Cerebellar nuclear complex (tissue), 1 donor: ENCODE data around the gene FHIT.

Source experiments
- DNase-seq, 2 experiments: peaks; one replicate each; lab custom pipeline; 2025; lab: John Stamatoyannopoulos, UW

Gene FHIT

DNA sequence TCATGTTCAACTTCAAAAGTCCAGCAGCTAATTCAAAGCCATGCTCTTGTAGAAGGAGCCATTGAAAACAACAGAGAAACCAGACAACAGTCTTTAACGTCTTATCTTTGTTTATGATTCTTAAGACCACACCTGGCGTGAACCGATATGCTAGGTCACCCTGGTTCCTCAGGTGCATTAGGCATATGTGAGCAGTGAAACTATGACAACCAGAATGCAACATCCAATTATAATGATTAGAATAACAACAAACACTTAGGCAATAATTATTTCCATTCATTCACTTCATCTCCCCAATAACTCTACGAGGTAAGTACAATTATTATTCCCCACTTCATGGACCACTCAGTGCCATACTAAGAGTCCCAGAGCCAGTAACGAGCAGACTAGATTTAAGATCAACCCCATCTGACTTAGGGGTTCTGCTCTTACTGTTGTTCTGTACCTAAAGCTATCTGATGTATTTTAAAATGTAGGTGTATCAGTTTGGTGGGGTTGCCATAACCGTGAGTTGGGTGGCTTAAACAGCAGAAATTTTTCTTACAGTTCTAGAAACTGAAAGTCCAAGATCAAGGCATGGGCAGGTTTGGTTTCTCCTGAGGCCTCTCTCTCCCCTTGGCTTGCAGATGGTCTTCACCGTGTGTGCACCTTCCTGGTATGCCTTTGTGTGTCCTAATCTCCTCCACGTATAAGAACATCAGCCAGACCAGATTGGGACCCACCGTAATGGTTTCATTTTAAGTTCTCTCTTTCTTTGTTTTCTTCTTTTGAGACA lies 1203.6 kb downstream of the FHIT start:
- DNase-seq: no peak

DNA sequence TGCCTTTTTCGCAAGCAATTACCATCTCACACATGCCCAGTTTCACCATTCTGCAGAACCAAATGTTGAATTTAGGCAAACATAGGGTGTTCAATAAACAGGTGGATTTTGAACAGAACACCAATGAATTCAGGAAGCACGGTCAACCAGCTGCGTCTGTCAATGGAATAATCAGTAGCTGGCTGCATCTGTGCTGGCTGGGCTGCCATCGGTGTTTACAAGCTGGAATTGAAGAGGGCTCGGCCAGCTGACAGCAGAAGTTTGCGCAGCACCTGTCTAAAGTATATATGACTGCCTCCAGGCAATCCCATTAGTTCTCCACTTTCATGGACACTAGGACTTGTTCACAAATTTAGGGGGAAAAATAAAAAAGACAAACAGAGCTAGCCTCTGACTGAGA lies 1205.0 kb downstream of the FHIT start:
- DNase-seq: no peak

DNA sequence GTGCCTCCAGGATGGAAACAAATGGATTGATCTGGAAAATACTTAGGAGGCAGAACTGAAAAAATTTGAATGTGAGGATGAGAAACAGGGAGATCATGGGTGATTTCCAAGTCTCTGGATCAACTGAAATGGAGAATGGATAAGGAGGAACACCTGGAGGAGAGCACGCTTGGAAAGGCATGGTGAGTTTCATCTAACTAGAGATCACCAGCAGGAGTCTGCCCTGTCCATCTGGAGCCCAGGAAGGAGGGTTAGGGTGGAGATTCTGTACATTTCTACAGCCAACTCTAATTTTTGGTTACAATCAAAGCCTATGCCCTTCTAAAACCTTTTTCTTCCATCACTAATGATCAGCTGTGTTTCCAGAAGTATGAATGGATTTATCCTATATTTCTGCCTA lies 1205.6 kb downstream of the FHIT start:
- DNase-seq: no peak

DNA sequence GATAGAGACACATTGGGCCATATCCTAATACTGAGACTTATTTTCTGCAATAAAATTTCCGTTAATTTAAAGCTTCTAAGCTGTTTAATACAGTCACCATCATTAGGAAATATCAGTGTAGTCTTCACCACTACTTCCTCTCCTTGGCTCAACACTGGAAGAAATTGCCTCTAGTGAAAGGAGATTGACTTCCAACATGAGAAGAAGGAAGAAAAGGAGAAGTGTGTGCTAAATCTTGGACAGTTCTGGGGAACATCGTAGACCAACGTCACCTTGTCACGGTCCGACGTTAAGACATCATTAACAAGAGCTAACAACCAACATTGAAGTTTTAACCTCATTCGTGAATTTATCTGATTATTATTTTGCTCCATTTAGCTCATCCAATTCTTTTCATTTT lies 1214.4 kb downstream of the FHIT start:
- no peak for DNase-seq

DNA sequence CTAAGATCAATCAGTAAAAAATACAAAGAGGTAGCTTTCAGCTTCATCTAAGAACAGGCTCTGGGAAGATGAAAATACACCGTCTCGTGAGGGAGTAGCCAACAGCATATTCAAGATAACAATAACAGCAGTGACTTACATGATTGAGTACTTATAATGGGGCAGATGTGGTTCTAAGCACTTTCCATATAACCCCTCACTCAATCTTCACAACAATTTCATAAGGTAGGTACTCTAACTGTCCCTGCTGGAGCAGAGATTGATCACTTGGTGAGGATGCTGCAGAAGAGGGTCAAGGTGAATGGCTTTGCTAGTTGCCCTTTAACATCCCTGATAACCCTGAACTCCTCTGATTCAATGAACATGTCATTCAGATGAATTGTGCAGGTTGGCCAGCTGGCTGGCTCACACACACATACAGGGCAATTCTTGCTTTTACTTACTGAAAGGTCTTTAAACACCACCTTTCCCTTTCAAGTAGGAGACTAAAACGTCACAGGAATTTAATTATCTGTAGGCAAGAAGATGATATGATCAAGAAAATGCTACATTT lies 1217.3 kb downstream of the FHIT start:
- no peak for DNase-seq

DNA sequence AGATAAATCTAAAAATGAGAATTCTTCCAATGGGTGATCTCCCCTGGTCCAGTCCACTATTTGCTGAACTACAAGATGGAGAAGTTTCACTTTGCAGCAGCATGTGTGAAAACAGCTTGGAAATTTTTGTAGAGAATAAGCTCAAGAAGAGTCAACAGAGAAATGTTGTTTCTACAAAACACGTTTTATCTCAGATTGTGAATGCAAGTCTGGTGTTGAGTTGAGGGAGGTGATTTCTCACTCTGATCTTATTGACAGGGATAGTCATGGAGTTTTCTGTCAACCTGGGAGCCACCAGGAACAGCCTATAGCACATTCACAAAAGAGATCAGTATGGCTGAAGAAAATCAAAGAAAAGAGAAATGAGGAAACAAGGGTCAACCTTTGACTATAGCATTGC lies 1220.3 kb downstream of the FHIT start:
- DNase-seq: no peak

DNA sequence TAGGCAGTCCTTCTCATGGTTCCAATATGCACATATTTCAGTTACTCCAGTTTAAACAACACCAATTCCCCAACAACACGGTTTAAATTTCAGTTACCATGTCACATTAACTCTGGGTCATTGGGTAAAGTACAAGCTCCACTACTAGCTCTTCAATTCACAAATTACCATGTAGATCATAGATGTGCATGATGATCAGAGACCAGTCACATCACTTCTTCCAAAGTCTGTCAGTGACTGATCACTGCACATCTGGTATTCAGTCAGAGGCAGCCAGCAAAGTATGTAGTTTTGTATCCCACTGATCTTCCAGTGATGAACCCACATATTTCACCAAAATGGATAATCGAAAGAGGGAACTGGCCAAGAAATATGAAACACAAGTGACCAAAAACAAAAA lies 1223.0 kb downstream of the FHIT start:
- DNase-seq: no peak

DNA sequence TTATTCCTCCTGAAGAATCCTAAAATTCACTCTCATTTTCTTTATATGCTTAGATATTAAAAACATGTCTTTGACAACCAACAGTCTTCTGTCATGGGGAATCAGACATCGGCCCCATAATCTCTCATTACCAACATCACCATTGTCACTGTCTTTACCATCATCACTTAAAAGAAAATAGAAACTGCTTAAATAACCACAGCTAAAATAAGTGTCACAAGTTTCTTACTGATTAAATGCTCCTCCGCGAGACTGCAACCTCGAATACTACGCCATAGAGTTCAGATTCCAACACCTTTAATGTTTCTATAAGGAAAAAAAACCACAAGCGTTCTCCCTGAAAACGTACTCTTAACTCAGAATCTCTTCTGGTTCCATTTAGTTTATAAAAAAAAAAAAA lies 1223.9 kb downstream of the FHIT start:
- DNase-seq: no peak

DNA sequence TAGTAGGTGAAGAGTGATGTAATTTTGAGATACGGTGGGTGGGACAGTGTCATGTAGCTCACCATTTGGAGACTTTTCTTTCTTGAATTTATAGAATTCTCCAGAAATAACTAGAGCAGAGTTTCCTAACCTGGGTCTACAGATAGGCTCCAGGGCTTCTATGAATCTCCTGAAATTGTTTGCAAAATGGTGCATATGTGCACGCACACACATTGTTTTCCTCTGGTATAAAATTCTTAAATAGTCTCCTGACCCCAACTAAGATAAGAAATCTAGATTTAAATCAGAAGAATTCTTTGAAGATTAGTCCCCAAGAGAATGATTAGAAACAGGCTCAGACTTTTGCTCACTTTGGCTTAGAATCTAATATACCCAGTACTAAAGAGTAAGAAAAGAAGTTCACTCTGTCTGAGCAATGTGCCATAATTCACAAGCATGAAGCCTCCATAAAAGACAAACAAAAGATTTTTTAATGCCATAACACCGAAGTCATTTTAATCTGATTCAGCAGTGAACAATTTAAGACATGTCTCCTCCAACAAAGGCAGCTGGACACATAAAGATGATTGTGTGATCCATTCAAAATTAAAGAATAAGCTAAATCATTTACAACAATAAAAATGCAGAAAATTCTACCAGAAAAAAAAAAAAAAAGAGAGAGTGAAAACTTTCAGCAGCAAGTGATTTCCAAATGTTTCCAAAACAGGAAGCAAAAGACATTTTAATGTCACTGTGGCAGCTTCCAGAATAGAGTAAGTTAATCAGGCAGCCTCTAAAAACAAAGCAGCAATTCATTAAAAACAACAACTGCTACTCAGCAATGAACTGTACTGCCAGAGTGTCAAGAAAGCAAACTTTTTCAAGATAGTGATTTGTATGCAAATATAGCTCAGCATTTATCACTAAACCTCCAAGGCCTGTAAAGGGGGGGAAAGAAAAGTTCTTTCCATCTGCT lies 1225.9 kb downstream of the FHIT start:
- DNase-seq: no peak

DNA sequence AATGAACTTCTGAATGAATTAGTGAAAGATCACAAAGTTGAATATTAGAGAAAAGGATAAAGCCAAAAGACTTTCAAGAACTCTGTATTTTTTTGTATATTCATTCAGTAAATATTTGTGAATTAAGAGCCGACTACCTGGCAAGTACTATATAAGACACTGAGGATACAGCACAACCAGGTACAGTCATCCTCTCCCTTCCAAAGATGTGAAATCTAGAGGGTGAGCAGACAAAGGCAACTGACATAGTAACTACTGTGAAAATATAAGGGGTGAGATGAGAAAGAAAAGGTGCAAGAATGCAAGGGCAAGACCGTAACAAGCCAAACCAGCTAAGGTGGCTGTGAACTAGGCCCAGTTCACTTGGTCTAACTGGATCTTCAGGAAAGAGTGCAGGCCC lies 1226.9 kb downstream of the FHIT start:
- no peak for DNase-seq

DNA sequence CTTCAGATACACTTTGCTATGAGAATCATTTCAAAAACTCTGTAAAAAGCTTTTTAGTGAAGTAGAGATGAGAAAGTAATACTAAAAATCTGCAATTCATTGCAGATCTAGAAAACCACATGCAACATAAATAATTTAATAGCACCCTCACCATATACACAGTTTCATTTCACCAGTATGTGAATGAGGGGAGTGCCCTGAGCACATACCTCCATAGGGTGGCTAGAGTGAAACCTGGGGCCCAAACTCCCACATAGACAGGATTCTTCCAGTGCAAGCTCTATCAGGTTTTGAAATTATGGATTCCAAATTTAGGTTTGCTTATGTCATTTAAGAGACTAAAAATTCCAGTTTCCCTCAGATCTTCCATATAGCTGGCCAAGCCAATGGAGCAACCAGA lies 1228.1 kb downstream of the FHIT start:
- no peak for DNase-seq

DNA sequence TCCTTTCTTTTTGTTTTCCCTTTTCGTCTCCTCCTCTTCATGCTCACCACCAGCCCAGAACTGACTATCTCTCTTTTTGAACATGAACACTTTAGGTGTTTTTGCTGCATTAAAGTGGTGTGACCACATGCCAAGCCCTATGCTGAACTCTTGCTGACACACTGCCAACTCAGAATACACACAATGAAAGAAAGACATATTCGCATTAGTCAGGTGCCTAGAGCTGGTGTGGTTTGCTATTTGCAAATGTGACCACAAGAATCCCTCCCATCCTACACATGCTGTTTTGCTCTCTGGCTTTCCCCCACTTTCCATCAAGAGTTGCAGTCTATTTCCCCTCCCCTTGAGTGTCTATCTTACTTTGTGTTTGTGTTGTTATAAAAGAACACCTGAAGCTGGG lies 1233.6 kb downstream of the FHIT start:
- no peak for DNase-seq

DNA sequence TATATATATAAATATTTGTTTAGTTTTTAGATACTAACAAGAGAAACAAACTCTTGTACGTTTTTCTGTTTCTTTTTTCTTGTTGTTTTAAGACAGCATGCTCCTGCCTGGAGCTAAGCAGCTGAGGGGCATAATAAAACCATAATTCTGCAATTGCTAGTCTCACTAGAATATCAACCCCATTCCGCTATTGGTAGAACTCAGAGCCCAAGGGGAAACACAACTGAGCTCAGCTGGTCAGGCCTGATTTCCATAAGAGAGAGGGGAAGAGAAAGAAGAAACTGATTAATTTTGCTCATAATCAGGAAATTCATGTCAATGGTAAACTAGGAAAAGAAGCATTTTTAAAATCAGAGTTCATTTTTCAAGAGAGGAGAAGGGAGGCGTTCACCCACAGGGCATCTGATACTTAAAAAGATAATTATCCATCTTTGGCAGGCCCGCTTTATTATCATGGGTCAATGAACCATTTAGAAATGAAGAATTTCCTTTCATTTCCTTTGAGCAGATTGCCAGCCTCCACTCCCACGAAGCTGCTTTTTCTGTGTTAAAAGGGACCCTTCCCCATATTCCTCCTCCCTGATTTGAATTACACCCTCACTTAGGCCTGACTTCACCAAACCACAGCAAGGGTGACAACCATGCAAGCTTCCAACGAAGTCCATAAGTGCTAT lies 1236.1 kb downstream of the FHIT start:
- DNase-seq: no peak

DNA sequence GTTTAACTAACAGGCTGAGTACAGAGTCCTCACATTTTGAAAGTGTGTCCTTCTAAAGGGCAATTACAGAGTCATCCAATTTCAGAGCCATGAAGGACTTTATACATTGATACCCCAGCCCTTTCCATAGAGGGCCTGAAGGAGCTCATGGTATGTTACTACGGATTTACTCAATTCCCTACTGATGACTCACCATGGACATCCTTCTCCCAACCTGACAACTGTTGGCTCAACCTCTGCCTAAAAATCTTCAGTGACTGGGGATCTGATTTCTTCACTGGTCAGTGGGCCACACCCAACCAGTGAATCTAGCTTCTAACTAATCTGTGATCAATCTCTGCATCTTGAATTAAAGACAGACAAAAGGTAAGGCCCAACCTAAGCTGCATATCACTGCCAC lies 1238.0 kb downstream of the FHIT start:
- no peak for DNase-seq

DNA sequence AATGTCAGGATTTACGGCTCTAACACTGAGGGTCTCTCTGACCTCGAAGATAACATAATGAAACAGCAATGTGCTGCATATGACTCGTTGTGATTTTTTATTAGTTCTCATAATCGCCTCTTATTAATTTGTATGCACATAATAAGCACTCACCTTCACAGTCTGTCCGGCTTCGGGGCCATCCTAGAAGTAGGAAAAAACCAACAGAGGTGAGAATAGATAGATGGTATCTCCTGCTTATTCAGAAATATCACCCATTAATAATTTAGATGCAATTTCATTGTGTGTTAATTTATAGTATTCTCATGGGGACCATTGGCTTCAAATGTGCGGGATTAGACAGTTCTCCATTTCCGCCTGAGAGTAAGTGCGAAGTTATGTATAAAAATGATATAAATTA lies 1240.0 kb downstream of the FHIT start:
- DNase-seq: no peak

DNA sequence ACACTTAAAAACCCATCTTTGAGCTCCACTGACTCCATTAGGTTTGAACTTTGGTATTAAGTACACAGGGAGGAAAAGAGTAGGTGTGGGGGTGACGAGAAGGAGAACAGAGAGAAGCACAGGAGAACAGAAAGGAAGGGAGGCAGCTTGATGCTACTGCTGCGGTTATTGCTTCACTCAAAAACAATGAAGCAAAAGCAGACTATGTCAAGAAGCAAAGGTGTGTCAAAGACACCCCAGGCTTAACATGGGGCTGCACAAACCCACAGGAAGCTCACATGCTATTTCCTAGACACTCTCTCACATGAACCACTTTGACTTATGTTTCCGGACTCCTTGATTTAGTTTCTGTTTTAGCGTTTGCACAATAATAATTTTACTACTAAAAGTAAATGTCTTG lies 1240.5 kb downstream of the FHIT start:
- no peak for DNase-seq

DNA sequence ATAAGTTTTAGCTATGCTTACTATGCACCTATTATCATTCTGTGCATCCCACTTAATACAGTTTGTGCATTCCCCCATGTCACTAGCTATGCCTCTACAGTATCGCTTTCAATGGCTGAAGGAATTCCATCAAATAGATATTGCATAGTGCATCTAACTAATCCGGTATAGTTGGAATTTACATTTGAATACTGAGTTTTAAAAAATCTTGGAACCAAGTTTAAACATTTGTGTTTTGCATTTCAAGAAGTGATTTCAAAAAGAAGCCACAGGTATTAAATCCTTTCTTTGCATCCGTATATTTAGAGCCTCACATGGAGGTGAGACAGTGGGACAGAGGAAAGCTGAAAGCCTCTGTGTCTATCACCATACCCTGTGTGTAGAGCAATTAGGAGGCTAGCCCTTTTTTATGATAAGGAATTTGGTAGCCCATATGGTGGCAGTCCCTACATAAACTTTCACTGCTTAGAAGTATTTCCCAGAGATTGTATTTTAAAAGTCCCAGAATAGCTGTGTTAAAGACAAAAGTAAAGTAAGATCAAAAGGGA lies 1241.2 kb downstream of the FHIT start:
- DNase-seq: no peak

DNA sequence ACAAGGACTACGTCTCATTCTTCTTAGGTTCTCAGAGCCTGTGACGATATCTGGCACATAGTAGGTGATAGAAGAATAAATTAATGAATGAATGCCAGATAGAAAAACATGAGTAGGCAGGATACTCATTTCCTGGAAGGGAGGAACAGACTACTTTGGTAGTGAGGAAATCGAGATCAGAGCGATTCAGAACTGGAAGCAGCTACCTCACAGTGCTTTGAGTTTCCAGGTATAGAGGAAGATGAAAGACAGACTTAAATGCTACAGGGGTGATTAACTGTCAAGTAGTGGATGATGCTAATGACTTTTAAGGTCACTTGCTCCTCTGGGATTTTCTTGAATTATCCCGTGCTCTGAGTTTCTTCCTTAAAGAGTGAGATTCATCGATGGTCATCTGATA lies 1249.9 kb downstream of the FHIT start:
- DNase-seq: no peak

DNA sequence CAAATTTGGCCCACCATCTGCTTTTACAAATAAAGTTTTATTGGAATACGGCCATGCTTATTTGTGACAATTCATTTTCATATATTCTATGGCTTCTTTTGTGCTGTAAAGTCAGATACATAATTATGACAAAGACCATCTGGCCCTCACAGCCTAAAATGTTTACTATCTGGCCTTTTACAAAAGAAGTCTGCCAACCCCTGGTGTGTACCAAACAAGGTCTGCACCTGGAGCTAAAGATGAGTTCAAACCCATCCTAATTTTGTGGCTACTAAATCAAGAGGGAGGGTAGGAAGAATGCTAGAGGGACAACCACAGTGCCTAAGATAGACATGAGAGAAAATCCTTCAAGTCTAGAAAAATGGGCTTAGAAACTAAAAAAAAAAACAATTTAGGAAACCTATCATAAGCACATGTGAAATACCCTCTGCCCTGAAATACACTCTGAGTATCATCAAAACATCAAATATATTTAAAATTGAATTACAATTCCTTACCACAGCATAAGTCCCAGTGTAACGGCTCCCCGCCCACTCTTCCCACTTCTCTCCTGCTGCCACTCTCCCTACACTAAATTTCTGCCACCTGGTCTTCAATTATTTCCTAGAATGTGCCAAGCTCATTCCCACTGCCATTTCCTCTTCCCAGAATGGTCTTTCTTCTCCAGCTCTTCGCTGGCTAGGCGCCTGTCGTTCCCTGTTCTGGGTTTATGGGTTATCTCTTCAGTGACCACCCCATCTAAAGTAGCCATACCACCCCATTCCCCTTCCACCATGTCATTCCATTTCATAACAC lies 1250.7 kb downstream of the FHIT start:
- DNase-seq: no peak

DNA sequence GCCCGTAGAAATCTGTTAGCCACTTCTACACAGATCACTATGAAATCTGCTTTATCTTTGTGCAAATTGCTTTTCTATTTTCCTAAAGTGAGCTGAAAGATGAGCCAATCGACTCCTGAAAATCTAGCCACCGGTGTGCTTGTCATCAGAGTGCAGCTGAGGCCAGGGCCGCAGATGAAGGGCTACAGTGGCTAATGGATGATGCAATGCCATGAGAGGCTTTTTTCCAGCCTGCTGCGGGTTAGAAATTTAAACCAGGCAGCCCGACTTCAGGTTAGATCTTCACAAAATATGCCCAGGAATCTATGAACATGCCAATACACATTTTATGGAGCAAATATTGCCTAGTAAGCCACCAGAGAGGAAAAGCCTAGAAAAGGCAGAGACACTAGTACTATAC lies 1253.2 kb downstream of the FHIT start:
- DNase-seq: no peak

DNA sequence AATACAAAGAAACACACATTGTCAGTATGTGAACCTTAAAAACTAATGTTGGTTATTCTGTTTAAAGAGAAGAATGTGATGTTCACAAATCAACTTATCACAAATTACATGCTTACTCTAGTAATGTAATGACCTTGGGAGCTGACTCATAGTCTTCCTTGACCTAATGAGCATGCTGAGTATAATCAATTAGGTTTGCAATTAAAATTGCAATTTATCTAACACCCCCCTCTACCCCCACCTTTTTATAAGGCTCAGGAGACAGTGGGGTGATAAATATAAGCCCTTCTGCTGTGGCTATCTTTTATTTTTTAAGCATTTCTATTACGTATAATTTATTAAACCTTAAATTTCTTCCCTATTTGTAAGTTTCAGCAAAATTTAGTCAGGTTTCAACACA lies 1253.7 kb downstream of the FHIT start:
- DNase-seq: no peak
